GM12865 (cell line): Measurements from ENCODE around the gene CTNNA3.

Experiments used
- DNase-seq: peaks from one replicate; pipeline ENCODE4 v3.0.0; 2010; ENCODE audit warnings: low read depth
- H3K4me3 ChIP-seq: 2 replicates; pipeline ENCODE4 v1.5.1; 2011; ENCODE audit warnings: mild to moderate bottlenecking, low read depth, low read length, control low read depth
- TF ChIP-seq, protein P1 (sequence below): IDR thresholded peaks from 2 replicates; pipeline ENCODE4 v1.5.1; 2011; ENCODE audit warnings: low read length, control low read depth, low read depth, inconsistent platforms; ENCODE audit not compliant: insufficient read depth; ENCODE audit errors: missing control alignments

The CTNNA3 gene

DNA sequence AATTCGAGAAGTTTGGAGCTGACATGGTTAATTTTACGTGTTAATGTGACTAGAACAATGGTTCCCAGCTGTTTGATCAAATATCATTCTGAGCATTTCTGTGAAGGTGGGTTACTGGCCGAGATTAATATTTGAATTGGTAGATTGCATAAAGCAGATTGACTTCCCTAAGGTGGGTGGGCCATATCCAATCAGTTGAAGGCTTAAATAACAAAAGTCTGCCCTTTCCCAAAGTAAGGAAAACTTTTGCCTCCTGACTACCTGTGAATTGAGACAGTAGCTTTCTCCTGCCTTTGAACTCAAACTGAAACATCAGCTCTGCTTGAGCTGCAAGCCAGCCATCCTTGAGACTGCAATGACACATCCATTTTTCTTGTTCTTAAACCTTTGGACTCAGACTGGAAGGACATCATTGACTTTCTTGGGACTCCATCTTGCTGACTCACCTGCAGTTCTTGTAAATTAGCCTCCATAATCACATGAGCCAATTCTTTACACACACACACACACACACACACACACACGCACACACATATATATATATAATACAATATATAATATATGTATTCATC lies 833.2 kb downstream of the CTNNA3 start:
- no peak overlapping the region for H3K4me3 ChIP-seq
- TF ChIP-seq, protein P1, sequence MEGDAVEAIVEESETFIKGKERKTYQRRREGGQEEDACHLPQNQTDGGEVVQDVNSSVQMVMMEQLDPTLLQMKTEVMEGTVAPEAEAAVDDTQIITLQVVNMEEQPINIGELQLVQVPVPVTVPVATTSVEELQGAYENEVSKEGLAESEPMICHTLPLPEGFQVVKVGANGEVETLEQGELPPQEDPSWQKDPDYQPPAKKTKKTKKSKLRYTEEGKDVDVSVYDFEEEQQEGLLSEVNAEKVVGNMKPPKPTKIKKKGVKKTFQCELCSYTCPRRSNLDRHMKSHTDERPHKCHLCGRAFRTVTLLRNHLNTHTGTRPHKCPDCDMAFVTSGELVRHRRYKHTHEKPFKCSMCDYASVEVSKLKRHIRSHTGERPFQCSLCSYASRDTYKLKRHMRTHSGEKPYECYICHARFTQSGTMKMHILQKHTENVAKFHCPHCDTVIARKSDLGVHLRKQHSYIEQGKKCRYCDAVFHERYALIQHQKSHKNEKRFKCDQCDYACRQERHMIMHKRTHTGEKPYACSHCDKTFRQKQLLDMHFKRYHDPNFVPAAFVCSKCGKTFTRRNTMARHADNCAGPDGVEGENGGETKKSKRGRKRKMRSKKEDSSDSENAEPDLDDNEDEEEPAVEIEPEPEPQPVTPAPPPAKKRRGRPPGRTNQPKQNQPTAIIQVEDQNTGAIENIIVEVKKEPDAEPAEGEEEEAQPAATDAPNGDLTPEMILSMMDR = no peak
- no peak for DNase-seq

DNA sequence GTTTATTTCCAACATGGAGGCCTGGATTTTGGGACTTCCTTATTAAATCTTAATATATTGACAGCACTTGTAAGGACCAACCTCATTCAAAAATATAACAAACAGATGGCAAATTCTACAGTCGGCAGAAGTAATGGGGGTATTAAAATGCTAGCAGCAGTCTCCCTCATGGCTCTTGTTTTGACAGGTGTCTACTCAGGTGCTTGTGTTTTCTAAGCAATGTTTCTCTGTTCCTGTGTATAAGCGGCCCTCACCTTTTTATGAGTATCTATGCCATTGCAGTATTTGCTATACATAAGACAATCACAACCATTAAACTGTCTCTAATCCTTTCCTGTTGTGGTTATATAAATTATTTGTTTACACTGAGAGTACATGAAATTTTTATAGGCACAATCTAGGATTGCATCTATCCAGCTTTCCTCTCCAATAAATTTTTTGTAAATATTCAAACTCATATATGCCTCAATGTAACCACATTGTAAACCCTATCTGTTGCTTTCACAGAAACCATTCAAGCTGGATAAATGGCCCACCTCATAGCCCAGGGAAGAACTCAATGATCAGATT lies 835.5 kb downstream of the CTNNA3 start:
- H3K4me3 ChIP-seq = no peak overlapping the region
- no peak for DNase-seq
- TF ChIP-seq, protein P1 = no peak

DNA sequence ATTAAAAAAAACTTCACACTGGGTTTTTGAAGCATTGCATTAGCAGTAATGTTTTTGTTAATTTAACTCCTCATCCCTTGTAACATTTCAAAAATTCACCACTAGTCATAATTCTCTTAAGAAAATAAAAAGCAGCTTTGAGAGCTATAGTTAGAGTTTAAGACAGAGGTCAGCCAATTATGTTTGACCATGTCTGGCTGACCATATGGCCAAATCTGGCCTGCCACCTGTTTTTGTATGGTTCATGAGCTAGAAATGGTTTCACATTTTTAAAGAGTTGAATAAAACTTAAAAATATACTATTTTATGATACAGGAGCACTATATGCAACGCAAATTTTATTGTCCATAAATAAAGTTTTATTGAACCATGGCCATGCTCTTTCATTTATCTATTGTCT lies 843.2 kb downstream of the CTNNA3 start:
- TF ChIP-seq, protein P1 = no peak
- no peak overlapping the region for H3K4me3 ChIP-seq
- DNase-seq = no peak

DNA sequence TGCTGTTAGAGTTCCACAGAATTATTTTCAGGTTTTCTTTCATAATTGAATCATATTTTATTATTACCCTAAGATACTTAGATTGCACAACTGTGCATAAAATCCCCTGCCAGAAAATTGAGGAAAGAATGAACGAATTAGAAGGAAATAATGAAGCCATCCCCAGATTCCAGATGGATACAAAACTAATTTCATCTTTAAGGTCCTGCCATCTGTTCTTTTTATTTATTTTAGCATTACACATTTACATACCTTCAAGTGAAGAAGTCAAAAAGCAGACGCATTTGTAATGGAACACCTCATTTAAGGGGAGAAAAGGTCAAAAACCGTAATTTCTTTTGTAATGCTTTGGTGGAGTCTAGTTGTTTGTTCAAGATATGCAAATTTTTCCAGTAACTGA lies 847.1 kb downstream of the CTNNA3 start:
- TF ChIP-seq, protein P1 = no peak
- H3K4me3 ChIP-seq = no peak overlapping the region
- DNase-seq = no peak

DNA sequence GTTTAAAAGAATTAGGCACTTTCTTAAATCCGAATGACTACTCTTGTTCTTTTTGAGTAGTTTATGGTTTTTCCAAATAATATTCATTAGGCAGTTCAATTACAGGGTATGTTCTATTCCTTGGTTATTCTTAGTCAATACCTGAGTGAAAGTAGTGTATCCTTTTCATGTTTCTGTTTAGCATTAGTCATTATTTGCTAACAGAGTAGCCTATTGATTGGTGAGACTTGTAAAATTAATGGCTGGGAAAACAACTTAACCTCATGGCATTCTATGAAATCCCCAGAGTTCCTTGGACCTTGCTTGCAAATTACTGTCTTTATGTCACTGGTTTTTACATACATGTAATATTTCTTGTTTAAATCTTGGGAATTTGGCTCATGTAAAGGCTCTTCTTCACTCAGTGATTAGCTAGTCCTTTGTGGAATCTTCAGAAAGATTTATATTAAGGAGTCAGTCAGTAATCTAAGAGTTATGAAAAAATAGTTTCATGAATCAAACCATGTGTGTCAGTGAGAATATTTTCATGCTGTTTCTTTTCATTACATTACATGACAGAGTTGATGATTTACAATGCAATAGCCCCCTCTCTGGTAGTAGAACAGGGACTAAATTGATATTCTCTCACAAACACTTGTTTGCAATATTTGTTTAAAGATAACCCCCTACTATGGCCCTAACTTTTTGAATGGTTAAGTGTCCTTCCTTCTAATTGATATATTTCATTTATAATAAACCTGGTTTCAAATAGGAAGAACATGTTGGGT lies 851.6 kb downstream of the CTNNA3 start:
- no peak for DNase-seq
- no peak overlapping the region for H3K4me3 ChIP-seq
- TF ChIP-seq, protein P1 = no peak

DNA sequence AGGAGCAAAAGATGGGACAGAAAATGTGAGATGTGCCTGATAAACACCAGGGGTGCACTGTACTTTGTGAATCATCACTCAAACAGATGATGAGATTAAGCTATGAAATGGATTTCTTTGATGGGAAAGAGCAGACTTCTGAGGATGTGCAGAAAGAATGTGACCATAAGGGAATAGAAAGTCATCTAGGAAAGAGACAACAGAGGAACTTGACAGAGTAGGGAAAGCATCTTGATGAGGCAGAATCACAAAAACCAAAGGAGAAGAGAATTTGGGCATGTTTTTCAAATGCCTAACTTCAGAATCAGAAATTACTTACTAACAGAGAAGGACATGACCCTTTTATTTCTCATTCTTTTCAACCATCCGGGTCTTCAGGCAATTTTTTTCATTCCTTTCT lies 852.6 kb downstream of the CTNNA3 start:
- no peak for DNase-seq

More for the DNA sequence above, 852.6 kb downstream of the CTNNA3 start:
- H3K4me3 ChIP-seq = no peak overlapping the region
- TF ChIP-seq, protein P1 = no peak
